SU-DHL-6 (cell line): Measurements from ENCODE around the gene GJC2.

Source experiments
- CTCF ChIP-seq: fragments of 200-600 bp; sonication (generic); IDR thresholded peaks from one replicate; pipeline ENCODE4 v1.5.1; 2017; ENCODE audit warnings: antibody characterized with exemption, mild to moderate bottlenecking, low read length, moderate library complexity; ENCODE audit not compliant: insufficient read depth, poor library complexity, severe bottlenecking
- EZH2phosphoT487 ChIP-seq: fragments of 200-600 bp; sonication (generic), shearing (Covaris generic); conservative IDR thresholded peaks from 2 replicates; pipeline ENCODE4 v1.6.1; 2018; ENCODE audit warnings: mild to moderate bottlenecking, antibody characterized with exemption, low read length, moderate library complexity, mixed read lengths

GRCh38 chr1:228154670-228155571 lies 5.2 kb downstream of the GJC2 start:
- no peak for TF ChIP-seq CTCF
- TF ChIP-seq EZH2phosphoT487: no peak
